Karpas-422 (cell line): ENCODE results near the gene SMPD3. TPM values are rescaled to one million over a fixed set of nuclear protein-coding genes. Genes with fewer than 3 reads are reported as not detected.
A peak's percentile ranks its signal among the peaks of the same experiment; 100 is the strongest.

Experiments used
- DNase-seq: peaks from one replicate; pipeline ENCODE4 v3.0.0-alpha.2; 2015
- H2AFZ ChIP-seq: fragments of 200-600 bp; sonication (generic); 2 replicates; pipeline ENCODE4 v1.6.1; 2014; ENCODE audit warnings: antibody characterized with exemption, low read length, mixed read lengths
- H3K27ac ChIP-seq: fragments of 200-600 bp; sonication (generic); 2 replicates; pipeline ENCODE4 v1.5.1; 2014; ENCODE audit warnings: mild to moderate bottlenecking, low read length, moderate library complexity
- H3K27me3 ChIP-seq: fragments of 200-600 bp; sonication (generic); 2 replicates; pipeline ENCODE4 v1.6.1; 2014; ENCODE audit warnings: low read length, mixed read lengths
- H3K36me3 ChIP-seq: fragments of 200-600 bp; sonication (generic); 2 replicates; pipeline ENCODE4 v1.6.1; 2014; ENCODE audit warnings: low read length, mixed read lengths; ENCODE audit not compliant: insufficient read depth
- H3K4me1 ChIP-seq: fragments of 200-600 bp; sonication (generic); 2 replicates; pipeline ENCODE4 v1.6.1; 2014; ENCODE audit warnings: mild to moderate bottlenecking, low read length, mixed read lengths
- H3K4me2 ChIP-seq: fragments of 200-600 bp; sonication (generic); 2 replicates; pipeline ENCODE4 v1.6.1; 2014; ENCODE audit warnings: low read length, low read depth, mild to moderate bottlenecking; ENCODE audit not compliant: poor library complexity, severe bottlenecking
- H3K4me3 ChIP-seq: fragments of 200-600 bp; sonication (generic); 2 replicates; pipeline ENCODE4 v1.5.1; 2014; ENCODE audit warnings: mild to moderate bottlenecking, antibody characterized with exemption, low read length, mixed read lengths
- H3K79me2 ChIP-seq: fragments of 200-600 bp; sonication (generic); 2 replicates; pipeline ENCODE4 v1.6.1; 2014; ENCODE audit warnings: mild to moderate bottlenecking, low read length, mixed read lengths
- H3K9ac ChIP-seq: fragments of 200-600 bp; sonication (generic); 2 replicates; pipeline ENCODE4 v1.6.0; 2014; ENCODE audit warnings: low read length
- H3K9me2 ChIP-seq: fragments of 200-600 bp; sonication (generic), shearing (Covaris generic); replicated peaks from 2 replicates; pipeline ENCODE4 v1.6.0; 2014; ENCODE audit warnings: mild to moderate bottlenecking, low read length, moderate library complexity; ENCODE audit not compliant: insufficient read depth
- H3K9me3 ChIP-seq: fragments of 300-700, 200-600 bp; sonication (generic); 2 replicates; pipeline ENCODE4 v1.6.1; 2014; ENCODE audit warnings: low read length, mixed read lengths
- H4K20me1 ChIP-seq: fragments of 200-600 bp; sonication (generic); 2 replicates; pipeline ENCODE4 v1.6.1; 2014; ENCODE audit warnings: mild to moderate bottlenecking, antibody characterized with exemption, low read length, low read depth; ENCODE audit not compliant: insufficient read depth
- total RNA-seq: library from RNA; depleted of rRNA; stranded (reverse); fragments of >200 nt; shearing (Covaris generic); gene quantifications from 2 replicates; pipeline ENCODE4 v1.2.3, GENCODE V29; 2014; ENCODE audit warnings: low replicate concordance

Gene SMPD3
- total RNA-seq, 1 experiment from 2014 or later, result 5.0 TPM

GRCh38 chr16:68425498-68426346, 22.6 kb downstream of the SMPD3 start:
- Histone ChIP-seq H3K4me3 (no peak overlapping the region), H3K9me3 (no peaks in the 10 kb centered on the region), H3K4me1 (peaks cover 11% of the 10 kb centered on the region), H3K27ac (no peak overlapping the region), H4K20me1 (no peaks in the 10 kb centered on the region), H3K79me2 (no peaks in the 10 kb centered on the region), H3K9ac (no peak overlapping the region), H3K27me3 (no peaks in the 10 kb centered on the region), H2AFZ (no peak overlapping the region), H3K36me3 (no peaks in the 10 kb centered on the region), H3K9me2 (no peaks in the 10 kb centered on the region), H3K4me2 (no peak overlapping the region)
- DNase-seq, result no peak

DNA sequence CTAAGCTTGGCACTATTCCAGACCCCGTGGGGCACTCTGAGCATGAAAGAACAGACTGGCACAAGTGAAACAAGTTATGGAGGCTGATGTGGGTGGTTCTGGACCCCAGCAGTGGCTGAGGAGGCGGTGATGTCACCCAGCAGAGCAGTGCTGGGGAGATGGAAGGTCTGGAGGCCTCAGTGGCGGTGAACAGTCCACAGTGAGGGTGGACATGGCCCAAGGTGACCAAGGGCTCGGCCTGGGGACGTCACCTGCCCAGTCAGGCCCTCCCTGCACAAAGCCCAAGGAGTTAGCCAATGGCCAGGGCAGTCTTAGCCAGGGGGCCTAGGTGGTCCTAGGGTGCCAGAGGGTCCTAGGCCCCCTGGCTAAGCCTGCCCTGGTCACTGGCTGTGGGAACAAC, 24.5 kb downstream of the SMPD3 start:
- no peak overlapping the region for H3K9ac ChIP-seq
- H4K20me1 ChIP-seq, result no peaks in the 10 kb centered on the region
- no peak overlapping the region for H3K27ac ChIP-seq
- H3K4me3 ChIP-seq, result no peak overlapping the region
- H2AFZ ChIP-seq, result no peak overlapping the region
- H3K9me2 ChIP-seq, result no peaks in the 10 kb centered on the region
- H3K36me3 ChIP-seq, result no peaks in the 10 kb centered on the region
- H3K79me2 ChIP-seq, result no peaks in the 10 kb centered on the region
- H3K4me2 ChIP-seq, result no peak overlapping the region
- no peaks in the 10 kb centered on the region for H3K27me3 ChIP-seq
- DNase-seq, result no peak
- no peaks in the 10 kb centered on the region for H3K9me3 ChIP-seq
- peaks cover 20% of the 10 kb centered on the region for H3K4me1 ChIP-seq

- H4K20me1 ChIP-seq, result no peaks in the 10 kb centered on the region
- no peak overlapping the region for H3K4me3 ChIP-seq
- no peaks in the 10 kb centered on the region for H3K79me2 ChIP-seq
- H3K27ac ChIP-seq, result no peak overlapping the region
- no peaks in the 10 kb centered on the region for H3K9me2 ChIP-seq
- no peak overlapping the region for H3K9ac ChIP-seq
- no peaks in the 10 kb centered on the region for H3K27me3 ChIP-seq
- no peak overlapping the region for H2AFZ ChIP-seq
- H3K36me3 ChIP-seq, result no peaks in the 10 kb centered on the region
- peaks cover 33% of the 10 kb centered on the region for H3K4me1 ChIP-seq
- H3K4me2 ChIP-seq, result no peak overlapping the region
- no peak for DNase-seq
- no peaks in the 10 kb centered on the region for H3K9me3 ChIP-seq
Measured at GRCh38 chr16:68422396-68422960, 25.8 kb downstream of the SMPD3 start.

GRCh38 chr16:68421076-68421475, 27.2 kb downstream of the SMPD3 start:
- H4K20me1 ChIP-seq, result no peaks in the 10 kb centered on the region
- H3K9me3 ChIP-seq, result no peaks in the 10 kb centered on the region
- no peaks in the 10 kb centered on the region for H3K27me3 ChIP-seq
- H3K4me2 ChIP-seq, result no peak overlapping the region
- no peak overlapping the region for H3K27ac ChIP-seq
- H3K4me1 ChIP-seq, result peaks cover 47% of the 10 kb centered on the region
- no peak for DNase-seq
- H2AFZ ChIP-seq, result no peak overlapping the region
- no peaks in the 10 kb centered on the region for H3K36me3 ChIP-seq
- no peaks in the 10 kb centered on the region for H3K79me2 ChIP-seq
- no peak overlapping the region for H3K9ac ChIP-seq
- no peaks in the 10 kb centered on the region for H3K9me2 ChIP-seq
- H3K4me3 ChIP-seq, result no peak overlapping the region

- H2AFZ ChIP-seq, result no peak overlapping the region
- no peaks in the 10 kb centered on the region for H4K20me1 ChIP-seq
- H3K4me1 ChIP-seq, result peaks cover 52% of the 10 kb centered on the region
- H3K9me3 ChIP-seq, result no peaks in the 10 kb centered on the region
- H3K4me3 ChIP-seq, result no peak overlapping the region
- H3K36me3 ChIP-seq, result no peaks in the 10 kb centered on the region
- H3K4me2 ChIP-seq, result no peak overlapping the region
- no peak for DNase-seq
- H3K79me2 ChIP-seq, result no peaks in the 10 kb centered on the region
- no peak overlapping the region for H3K9ac ChIP-seq
- H3K9me2 ChIP-seq, result no peaks in the 10 kb centered on the region
- H3K27me3 ChIP-seq, result no peaks in the 10 kb centered on the region
- H3K27ac ChIP-seq, result no peak overlapping the region
Measured at GRCh38 chr16:68420366-68420942, 27.9 kb downstream of the SMPD3 start.

DNA sequence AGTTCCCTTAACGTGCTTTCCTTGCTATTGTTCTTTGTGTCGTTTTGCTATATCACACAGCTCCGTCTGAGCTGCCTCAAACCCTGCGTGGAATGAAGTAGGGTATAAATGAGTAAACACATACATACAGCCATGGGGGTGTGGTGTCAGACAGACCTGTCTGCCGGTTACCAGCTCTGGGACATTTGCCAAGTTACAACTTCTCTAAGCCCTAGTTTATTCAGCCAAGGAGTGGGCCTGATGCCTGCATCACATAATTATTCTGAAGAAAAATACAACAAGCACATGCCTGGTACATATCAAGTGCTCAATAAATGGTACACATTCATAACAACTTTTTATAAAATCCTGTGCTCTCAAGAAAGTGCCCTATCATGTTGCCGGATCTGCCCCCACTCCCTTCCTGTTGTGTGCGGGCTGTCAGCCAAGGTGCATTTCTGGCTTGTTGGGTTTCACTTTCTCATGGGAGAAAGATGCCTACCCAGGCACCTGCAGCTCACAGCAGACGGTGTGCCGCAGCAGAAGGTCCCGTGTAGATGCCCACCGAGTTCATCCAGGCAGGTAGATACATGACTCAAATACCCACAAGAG, 30.5 kb downstream of the SMPD3 start:
- Histone ChIP-seq H3K4me3 (peak overlapping the region; percentile 48), H3K27me3 (no peaks in the 10 kb centered on the region), H4K20me1 (no peaks in the 10 kb centered on the region), H3K4me1 (peaks cover 48% of the 10 kb centered on the region), H3K36me3 (no peaks in the 10 kb centered on the region), H3K4me2 (peak overlapping the region; percentile 69), H3K9ac (peak overlapping the region; percentile 54), H2AFZ (peak overlapping the region; percentile 85), H3K9me2 (no peaks in the 10 kb centered on the region), H3K27ac (peak overlapping the region; percentile 91), H3K79me2 (no peaks in the 10 kb centered on the region), H3K9me3 (no peaks in the 10 kb centered on the region)
- DNase-seq, result peak; percentile 88

DNA sequence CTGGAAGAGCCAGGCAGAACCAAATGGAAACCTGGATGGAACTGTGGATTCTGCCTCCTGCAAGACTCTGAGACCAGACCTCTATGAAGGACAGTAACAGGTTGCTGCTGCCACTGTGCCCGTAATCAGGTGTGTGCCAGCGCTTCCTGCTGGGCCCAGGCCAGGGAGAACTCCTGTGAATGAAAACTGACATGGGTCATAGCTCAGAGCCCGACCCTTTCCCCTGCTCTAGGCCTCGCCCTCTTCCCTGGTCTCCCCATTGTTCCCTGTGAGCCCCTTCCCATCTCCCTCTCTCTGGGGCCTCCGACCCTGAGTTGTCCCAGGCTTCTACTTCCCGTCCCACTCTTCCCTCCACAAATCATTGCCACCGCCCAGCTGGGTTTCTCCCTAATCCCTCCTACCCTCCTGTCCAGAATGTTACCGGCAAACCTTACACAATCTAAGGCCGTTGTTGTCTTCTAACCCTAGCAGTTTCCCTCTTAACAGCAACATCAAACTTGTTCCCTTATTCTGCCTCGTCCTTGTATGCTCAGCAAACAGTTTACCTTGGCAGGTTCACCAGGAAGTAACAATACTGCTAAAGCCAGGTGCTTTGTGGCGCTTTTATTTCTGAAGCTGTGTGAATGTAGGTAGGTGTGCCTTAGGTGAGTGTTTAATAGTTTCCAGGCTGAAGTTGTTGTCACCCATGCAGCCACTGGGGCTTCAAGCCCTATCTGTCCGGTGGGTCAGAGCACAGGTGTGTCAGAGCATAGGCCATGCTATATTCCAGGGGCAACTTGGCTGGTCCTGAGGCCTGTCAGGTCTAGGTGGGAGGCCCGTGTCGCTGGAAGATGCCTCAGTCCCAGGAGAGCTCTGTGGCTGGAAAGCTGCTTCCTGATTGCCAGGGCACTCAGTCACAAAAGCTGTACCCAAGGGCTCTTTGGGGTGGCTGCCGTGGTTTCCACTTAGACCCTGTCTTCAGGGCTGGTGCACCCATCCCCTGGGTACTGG, 32.0 kb downstream of the SMPD3 start:
- no peaks in the 10 kb centered on the region for H3K9me3 ChIP-seq
- peak overlapping the region; percentile 54; the same call in 1 of the 2 replicates for H3K9ac ChIP-seq
- peaks cover 41% of the 10 kb centered on the region for H3K4me1 ChIP-seq
- peak overlapping the region; percentile 15; the same call in 1 of the 2 replicates for H2AFZ ChIP-seq
- H3K9me2 ChIP-seq, result no peaks in the 10 kb centered on the region
- peak overlapping the region; percentile 91 for H3K27ac ChIP-seq
- no peak overlapping the region for H3K4me3 ChIP-seq
- peak overlapping the region; percentile 69 for H3K4me2 ChIP-seq
- no peaks in the 10 kb centered on the region for H4K20me1 ChIP-seq
- no peaks in the 10 kb centered on the region for H3K79me2 ChIP-seq
- H3K36me3 ChIP-seq, result no peaks in the 10 kb centered on the region
- DNase-seq, result no peak
- no peaks in the 10 kb centered on the region for H3K27me3 ChIP-seq
